ENCODE data around the gene TPSAB1.
"Not testable (repeated sequence)": the region's sequence is repeated elsewhere in the genome, so short reads cannot be mapped to it uniquely, and the experiment has no call there.

TPSAB1 gene

GRCh38 chr16:1225051-1225451 lies 15.5 kb upstream of the TPSAB1 start, which contains the start of gene TPSG1:
Gene TPSG1 (minus strand): TSS chr16:1225268. CDS start chr16:1225252, 16 bp downstream.
- no peak for DNase-seq

GRCh38 chr16:1225728-1226311 lies 14.7 kb upstream of the TPSAB1 start:
- DNase-seq: not testable (repeated sequence)

GRCh38 chr16:1226692-1227091 lies 13.8 kb upstream of the TPSAB1 start:
- not testable (repeated sequence) for DNase-seq

GRCh38 chr16:1228227-1228626 lies 12.3 kb upstream of the TPSAB1 start:
- DNase-seq: not testable (repeated sequence)

GRCh38 chr16:1229476-1229875 lies 11.0 kb upstream of the TPSAB1 start:
- not testable (repeated sequence) for DNase-seq

GRCh38 chr16:1230084-1230470 lies 10.4 kb upstream of the TPSAB1 start, which contains the start of gene TPSB2:
Gene TPSB2 (minus strand): TSS chr16:1230184. CDS start chr16:1229951, 233 bp downstream.
- DNase-seq: not testable (repeated sequence)

- DNase-seq: not testable (repeated sequence)
Measured at GRCh38 chr16:1230471-1231212, 9.9 kb upstream of the TPSAB1 start.

GRCh38 chr16:1231301-1231700 lies 9.2 kb upstream of the TPSAB1 start:
- not testable (repeated sequence) for DNase-seq

GRCh38 chr16:1232049-1232748 lies 8.3 kb upstream of the TPSAB1 start:
- DNase-seq: not testable (repeated sequence)

- DNase-seq: not testable (repeated sequence)
Measured at GRCh38 chr16:1236659-1237058, 3.8 kb upstream of the TPSAB1 start.

- DNase-seq: no peak
Measured at GRCh38 chr16:1237990-1238389, 2.5 kb upstream of the TPSAB1 start.

- DNase-seq: not testable (repeated sequence)
Measured at GRCh38 chr16:1238909-1239308, 1.6 kb upstream of the TPSAB1 start.

- not testable (repeated sequence) for DNase-seq
Measured at GRCh38 chr16:1239575-1239974, 930 bp upstream of the TPSAB1 start.

- not testable (repeated sequence) for DNase-seq
Measured at GRCh38 chr16:1241081-1241480, 576 bp downstream of the TPSAB1 start.

- DNase-seq: not testable (repeated sequence)
Measured at GRCh38 chr16:1243363-1243762, 2.9 kb downstream of the TPSAB1 start.

GRCh38 chr16:1243907-1244850 lies 3.7 kb downstream of the TPSAB1 start:
- not testable (repeated sequence) for DNase-seq

GRCh38 chr16:1244881-1245280 lies 4.4 kb downstream of the TPSAB1 start:
- no peak for DNase-seq

GRCh38 chr16:1245452-1246020 lies 5.0 kb downstream of the TPSAB1 start:
- DNase-seq: no peak

GRCh38 chr16:1247903-1248537 lies 7.5 kb downstream of the TPSAB1 start:
- DNase-seq: not testable (repeated sequence)

GRCh38 chr16:1249031-1249755 lies 8.7 kb downstream of the TPSAB1 start:
- DNase-seq: not testable (repeated sequence)
